ENCODE measurements around the gene GRIP1.

Gene GRIP1

DNA sequence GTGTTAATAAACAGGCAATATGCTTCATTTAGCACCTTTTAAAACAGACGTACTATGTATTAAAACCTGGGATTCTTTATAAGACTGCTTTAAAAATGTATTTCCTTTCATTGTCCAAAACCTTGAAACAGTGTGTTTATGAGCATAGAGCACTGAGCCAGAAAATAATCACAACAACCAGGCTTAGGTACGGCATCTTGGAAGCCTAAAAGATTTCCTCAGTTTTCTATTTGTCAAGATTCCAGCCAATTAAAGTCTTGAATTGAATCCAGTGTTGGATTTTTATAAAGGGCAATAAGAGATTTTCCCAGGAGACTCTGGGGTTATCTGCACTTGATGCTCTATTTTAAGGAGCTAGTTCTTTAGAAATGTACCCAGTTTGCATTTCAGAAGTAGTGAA lies 80.3 kb downstream of the GRIP1 start:
- no peak for DNase-seq

GRCh38 chr12:66598079-66598478 lies 80.8 kb downstream of the GRIP1 start:
- DNase-seq, result no peak

DNA sequence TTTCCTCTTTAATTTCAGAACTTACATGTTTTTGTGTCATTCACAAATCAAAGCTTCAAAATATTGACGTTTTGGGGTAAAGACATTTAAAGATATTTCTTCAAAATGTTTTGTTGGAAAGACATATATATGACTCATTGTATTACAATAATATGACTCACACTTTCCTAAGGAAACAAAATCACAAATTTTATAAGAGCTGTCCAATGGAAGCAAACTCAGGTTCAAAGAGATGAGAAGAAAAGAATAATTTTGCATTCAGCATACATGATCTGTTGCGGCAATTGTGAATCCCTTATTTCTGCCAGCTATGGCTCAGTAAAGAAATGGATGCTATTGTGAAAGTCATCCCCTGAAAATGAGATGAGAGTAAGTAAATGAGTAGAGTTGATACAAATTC lies 82.7 kb downstream of the GRIP1 start:
- no peak for DNase-seq

GRCh38 chr12:66594688-66595087 lies 84.2 kb downstream of the GRIP1 start:
- no peak for DNase-seq

DNA sequence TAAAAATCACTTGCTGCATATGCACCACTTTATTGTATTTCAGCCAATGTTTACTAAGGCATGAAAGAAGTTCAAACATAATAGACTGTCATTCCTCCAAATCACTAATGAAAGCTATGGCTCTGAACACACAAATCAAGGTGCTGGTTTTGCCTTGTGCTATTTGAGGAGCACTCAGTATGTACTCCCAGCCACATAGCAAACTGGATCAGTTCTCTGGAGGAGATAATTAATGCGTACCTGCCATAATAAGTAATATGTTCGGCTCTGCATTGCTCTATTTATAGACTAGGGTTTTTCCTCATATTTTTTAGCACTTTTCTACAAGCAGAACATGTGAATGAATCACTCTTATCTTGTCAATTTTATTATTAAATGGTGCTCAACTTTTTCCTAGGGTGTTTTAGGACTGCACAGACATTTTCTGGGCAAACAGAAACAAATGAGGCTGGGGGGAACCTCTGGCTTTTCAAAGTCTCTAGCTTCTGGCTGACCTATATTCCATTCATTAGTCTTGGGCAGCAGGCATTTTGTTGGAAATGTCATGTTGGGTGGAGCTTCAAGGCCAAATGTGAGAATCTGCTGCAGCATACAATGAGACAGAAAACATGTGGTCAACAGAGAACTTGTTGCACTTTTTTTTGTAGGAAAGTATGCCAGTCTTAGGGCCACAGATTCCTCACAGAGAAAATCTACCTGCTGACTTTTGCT lies 88.4 kb downstream of the GRIP1 start:
- DNase-seq, result no peak

- no peak for DNase-seq
Observed at GRCh38 chr12:66589095-66589494, 89.8 kb downstream of the GRIP1 start.

DNA sequence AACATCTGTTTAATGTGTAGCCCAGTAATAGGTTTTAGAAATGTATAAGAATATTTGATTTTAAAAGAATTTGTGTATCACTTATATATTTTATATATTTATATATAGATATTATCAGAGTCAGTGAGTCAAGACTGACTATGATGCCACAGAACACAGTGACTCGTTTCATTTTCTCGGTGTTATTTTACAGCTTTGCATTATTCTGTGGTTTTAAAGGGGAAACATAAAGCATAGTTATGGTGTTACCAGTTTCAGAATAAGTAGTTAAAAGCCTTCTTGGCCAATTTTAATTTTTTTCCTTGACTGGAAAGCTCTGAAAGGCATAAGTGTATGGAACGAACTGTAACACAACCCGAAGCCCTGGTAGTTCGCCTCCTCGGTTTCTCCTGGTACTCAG lies 91.0 kb downstream of the GRIP1 start:
- no peak for DNase-seq

- DNase-seq, result no peak
Observed at GRCh38 chr12:66584673-66585072, 94.2 kb downstream of the GRIP1 start.

GRCh38 chr12:66573605-66574004 lies 105.3 kb downstream of the GRIP1 start:
- DNase-seq, result no peak

- DNase-seq, result no peak
Observed at GRCh38 chr12:66572845-66573244, 106.0 kb downstream of the GRIP1 start.

- DNase-seq, result no peak
Observed at GRCh38 chr12:66571361-66571915, 107.4 kb downstream of the GRIP1 start.

GRCh38 chr12:66563220-66563619 lies 115.7 kb downstream of the GRIP1 start:
- DNase-seq, result no peak

- DNase-seq, result no peak
Observed at GRCh38 chr12:66555113-66555512, 123.8 kb downstream of the GRIP1 start.

DNA sequence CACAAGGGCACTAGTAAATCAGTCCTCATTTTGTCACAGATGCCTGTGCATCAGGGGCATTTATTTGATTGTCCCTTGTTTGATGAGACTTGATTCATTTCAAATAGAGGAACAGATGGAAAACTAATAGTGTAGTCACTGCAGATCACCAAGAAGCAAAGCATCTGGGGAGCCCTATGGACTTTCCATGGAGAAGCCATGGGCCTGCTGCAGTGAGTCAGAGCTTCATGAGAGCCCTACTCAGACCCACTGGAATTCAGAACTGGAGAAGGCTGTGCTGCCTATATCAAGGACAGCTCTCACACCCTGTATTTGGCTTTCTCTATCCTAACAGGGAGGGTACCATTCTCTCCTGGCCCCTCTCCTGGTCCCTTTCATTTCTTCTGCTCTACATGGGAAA lies 126.2 kb downstream of the GRIP1 start:
- DNase-seq, result no peak

DNA sequence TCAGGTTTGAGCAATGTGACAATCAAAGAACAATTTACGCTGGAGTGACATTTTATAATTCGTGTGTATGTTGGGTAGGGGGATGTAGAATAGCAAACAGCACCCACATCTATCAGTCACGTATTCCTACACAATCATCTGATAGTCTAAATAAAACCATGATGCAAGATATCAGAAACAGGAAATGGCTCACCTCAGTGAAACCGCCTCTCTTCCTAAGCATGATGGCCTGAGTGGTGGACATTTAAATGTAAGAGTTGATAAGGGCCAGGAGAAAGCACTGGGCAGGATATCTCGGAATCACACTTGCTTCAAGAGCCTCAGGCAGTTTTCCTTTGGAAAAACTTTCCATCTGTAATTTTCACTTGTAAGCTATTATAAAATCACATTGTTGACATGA lies 128.2 kb downstream of the GRIP1 start:
- DNase-seq, result no peak

DNA sequence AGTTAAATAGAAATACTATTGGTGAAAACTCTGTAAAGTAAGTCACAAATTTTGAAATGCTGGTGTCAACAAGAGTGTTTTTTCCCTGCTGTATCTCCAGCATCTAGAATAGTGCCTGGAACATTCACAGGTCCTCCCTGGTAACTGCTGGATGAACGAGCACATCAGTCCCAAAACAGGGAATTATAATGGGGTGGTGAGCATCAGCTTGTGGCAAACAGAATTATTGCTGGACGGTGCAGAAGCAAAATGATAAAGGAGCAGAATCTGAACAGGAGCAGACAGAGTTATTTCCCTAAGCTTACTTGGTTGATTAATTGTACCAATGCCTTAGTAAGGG lies 129.9 kb downstream of the GRIP1 start:
- DNase-seq, result no peak

DNA sequence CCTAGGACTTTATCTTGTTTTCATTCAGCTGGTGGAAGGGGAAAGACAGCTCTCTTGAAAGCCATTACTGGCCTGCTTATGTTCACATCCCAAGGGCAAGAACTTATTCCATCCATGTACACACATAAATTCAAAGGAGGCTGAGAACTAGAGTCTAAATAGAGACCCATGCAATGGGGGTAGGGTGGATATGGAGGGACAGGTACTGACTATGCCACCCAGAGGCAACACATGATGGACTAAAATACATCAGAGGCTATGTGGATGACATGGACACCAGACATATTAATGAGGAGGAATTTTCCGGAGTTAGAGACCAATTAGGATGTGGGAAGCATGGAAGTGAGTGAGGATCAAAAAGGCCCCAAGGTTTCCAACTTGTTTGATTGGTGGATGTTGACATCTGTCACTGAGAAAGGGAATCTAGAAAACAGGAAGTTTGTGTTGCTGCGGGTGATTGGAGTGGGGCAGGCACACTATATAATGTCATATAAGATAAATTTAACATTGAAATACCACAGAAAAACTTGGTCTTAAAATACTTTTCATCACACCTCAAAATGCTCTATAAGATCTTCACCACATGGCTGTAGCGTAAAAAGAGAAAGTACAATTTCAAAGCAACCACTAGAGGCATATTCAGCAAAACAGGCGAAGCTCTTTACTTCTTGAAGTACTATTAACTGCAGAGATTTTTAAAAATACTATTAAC lies 130.4 kb downstream of the GRIP1 start:
- no peak for DNase-seq

GRCh38 chr12:66541426-66541825 lies 137.4 kb downstream of the GRIP1 start:
- DNase-seq, result no peak

DNA sequence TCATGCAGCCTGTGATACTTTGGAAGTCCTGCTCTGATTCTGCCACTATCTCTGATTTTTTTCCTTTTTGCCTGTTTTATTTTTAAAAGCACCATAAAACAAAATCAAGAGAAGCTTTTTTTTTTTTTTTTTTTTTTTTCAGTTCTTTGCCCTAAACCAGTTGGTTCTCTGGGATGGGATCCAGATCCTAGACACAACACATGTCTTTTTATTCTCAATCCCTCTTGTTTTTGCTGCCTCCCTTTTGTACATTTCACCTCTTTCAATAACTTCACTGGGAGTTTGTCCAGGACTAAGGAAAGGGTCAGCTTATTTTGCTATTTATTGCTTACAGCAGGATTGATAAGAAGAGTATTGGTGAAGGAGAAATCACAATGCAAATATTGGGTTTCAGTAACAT lies 139.4 kb downstream of the GRIP1 start:
- DNase-seq, result no peak

GRCh38 chr12:66538970-66539369 lies 139.9 kb downstream of the GRIP1 start:
- DNase-seq, result no peak

GRCh38 chr12:66537876-66538275 lies 141.0 kb downstream of the GRIP1 start:
- no peak for DNase-seq

DNA sequence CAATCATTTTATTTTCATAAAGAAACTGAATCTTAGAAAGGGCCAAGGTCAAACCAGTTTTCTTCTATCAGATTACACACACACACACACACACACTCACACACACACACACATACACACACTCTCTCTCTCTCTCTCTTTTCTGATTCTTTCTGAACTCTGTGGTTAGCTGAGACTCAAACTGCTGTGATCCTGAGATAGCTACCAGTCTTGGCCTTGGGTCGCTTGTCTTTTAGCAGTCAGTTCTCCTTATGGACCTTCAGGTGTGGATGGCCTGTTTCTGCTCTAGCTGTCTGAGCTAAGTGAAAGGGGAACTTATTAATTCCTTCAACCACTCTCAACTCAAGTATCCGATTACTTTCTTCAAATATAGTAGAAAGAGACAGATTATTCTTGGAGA lies 145.1 kb downstream of the GRIP1 start:
- DNase-seq, result no peak

DNA sequence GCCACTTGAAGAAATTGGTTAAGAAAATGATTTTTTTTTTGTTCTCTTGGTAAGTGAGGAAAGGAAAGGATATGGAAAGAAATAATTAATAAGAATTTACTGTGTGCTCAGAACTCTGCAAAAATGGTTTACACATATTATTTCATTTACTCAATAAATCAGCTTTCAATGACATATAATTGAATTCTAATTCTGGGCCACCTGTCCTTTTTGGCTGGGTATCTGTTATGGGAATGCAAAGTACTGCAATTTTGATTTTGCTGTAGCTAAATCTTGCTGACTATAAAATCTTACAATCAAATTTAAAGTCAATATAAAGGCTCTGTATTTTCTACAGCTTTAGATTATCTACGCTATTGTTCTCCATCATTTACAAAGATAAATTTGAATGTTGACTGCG lies 147.1 kb downstream of the GRIP1 start:
- DNase-seq, result no peak

- no peak for DNase-seq
Observed at GRCh38 chr12:66529934-66530333, 148.9 kb downstream of the GRIP1 start.

GRCh38 chr12:66516561-66516960 lies 162.3 kb downstream of the GRIP1 start:
- no peak for DNase-seq

Data from activated CD4-positive, alpha-beta T cell treated with anti-CD3 and anti-CD28 coated beads for 1 hour (primary cell).